HG03460 (cell line): ENCODE data around the gene MUC13.

ENCODE experiments used
- ATAC-seq: cut with Tn5 transposase; IDR thresholded peaks from one replicate; pipeline ENCODE4 v1.9.1; 2021; ENCODE audit not compliant: unreplicated experiment

MUC13 gene

DNA sequence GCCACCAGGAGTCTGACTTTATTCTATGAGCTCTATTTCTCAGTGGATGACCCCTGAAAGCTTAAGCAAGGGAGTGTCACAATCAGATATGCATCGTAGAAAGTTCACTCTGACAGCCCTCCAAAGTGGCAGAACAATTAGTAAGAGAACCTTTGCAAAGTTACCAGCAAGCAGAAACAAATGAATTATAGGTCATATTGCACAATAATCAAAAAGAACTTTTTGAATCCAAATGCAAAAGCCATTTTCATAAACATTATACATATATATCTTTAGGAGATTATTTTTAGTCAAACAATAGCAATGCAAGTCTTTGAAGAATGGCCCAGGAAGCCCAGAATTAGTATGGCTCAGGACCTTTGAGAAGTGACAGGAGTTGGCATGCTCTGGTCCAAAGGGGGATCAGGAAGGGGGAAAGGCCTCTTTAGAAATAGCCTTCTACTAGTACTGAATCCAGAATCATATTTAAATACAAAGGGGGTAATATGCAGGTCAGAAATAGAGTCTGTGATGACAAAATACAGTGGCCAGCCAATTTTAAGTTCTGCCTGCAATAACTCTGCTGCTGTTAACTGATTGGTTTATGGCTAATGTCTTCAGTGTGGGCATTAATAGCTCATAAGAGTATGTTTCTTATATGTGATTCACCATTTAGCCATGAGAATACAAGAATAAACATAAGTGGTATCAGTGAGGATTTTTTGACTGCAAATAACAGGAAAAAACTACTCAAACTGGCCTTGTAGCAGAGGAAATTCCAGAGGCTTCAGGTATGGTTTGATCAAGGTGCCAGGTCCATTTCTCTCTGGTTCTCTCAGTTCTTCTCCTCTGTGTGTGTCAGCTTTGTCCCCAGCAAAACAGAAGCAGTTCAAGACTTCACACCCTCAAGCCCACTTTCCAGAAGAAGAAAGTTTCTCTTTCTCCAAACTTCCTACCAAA is 30.4 kb downstream of the MUC13 start:
- ATAC-seq: no peak

DNA sequence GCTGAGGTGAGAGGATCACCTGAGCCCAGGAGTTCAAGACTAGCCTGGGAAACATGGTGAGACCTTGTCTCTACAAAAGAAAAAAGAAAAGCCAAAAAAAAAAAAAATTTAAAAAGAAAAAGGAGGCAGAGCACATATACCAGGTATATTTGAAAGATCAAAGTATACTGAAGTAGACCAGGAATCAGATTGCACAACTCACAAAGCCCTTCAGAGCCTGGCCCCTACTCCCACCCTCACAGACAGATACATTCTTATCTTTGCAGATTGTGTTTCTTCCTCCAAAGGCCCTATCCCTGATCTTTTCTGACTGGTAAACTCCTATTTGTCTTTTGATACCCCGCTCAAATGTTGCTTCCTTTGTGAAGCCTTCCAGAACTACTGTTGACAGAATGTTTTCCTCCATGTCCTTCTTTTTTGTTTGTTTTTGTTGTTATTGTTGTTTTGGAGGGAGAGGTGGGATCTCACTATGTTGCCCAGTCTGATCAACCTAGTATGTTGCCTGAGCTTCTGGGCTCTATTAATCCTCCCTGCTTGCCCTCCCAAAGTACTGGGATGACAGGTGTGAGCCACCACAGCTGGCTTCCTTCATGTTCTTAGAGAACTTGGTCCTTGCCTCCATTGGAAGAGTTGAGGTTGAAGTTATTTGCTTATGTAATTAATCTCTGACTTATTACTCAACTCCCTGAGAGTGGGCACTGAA is 37.6 kb downstream of the MUC13 start:
- ATAC-seq: no peak

DNA sequence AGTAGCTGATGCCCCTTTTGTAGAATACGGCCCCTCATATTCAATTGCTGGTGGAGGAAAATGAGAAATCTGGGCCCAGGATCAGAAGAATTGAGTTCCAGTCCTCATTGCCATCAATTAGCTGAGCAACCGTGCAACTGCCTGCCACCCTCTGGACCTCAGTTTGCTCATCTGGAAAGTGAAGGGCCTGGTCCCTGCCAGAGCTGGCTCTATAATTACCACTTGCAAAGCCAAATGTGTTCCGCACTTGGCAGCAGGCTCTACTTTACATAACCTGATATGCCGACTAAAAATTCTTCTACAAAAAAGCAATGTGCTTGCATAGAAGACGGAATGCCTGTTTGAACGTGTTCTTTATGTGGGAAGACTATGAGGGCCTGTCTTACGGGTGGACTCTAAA is 38.8 kb downstream of the MUC13 start:
- ATAC-seq: no peak

DNA sequence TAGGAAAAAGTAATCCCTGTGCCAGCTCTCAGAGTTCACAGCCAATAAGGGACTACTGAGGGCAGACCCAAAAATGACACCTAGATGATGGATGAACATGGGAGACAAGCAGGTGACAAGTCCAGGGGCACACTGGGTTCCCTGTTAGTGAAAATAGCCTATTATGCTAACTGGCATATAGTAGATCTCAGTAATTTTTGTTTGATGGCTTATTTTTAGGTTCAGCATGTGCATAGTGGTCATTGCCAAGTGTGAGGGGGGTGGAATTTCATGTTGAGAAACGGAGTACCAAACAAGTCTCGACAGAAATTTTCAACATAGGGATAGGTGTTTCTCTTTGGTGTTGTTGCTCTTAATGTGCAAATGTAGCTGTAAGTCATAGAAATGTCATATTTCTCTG is 41.0 kb downstream of the MUC13 start:
- no peak for ATAC-seq

DNA sequence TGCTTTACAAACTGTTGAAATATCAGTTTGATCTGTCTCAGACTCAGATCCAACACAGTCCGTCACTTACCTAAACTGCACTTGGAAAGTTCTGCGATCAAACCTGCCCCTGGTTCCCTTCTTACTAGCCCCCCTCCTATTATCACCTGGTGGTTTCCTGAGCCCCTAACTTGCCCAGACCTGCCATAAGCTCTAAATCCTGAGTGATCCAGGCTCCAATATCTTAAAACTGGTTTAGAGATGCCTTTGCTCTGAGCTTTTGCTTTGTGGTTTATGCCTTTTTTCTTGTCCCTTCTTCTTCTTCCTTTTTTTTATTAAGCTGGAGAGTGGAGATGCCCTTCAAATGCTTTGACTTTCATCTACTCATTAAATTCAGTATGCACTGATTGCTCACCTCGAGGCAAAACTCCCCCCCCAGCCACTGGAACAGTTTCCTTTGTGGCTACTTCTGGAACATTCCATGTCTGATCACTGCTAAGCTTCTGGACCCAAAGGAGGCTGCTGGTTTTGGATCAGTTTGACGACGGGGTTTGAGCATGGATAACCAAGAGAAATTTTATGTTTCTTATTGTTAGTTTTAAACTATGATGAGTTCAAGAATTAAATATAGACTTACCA is 43.9 kb downstream of the MUC13 start:
- ATAC-seq: no peak

DNA sequence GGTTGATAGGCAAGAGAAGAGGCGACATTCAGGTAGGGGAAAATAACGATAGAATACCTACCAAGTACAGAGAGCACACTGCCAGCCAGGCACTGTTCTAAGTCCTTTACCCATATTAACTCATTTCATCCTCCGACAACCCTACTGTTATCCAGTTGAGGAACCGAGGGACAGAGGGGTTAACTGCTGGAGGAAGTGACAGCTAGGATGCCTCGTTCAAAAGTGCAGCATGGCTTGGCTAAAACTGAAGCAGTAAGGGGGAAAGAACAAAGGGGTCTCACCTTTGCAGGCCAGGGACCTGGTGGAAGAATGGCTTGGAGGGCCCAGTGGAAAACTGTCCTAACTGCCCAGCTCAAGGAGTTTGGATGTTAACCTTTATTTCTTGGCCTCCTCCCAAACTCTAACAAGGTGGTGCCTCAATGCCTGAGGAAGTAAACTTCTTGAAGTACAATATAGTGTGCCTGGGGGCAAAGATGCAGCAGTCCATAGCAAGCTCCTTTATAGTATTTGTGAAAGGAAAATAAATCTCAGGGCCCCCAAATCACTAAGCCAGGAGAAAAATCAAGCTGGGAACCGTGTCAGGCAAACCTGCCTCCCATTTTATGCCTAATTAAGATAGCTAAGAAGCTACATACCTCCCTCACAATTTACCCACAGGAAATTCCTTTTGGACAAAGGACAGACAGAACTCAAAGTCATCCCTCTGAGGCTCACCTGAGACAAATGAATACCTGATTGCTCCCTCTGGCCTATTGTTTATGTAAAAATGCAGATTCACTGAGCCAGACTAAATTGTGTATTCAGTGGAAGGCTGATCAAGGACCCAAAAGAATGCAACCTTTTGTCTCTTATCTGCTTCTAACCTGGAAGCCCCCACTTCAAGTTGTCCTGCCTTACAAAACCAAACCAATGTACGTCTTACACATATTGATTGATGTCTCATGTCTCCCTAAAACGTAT is 45.8 kb downstream of the MUC13 start:
- no peak for ATAC-seq

DNA sequence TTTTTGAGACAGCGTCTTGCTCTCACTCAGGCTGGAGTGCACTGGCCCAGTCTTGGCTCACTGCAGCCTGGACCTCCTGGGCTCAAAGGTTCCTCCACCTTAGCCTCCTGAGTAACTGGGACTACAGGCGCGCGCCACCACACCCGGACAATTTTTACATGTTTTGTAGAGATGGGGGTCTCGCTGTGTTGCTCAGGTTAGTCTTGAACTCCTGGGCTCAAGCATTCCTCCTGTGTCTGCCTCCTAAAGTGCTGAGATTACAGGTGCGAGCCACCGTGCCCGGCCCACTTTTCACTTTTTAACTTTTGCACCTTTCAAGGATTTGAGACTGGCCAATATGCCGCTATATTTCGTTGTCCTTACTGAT is 46.6 kb downstream of the MUC13 start:
- ATAC-seq: no peak

DNA sequence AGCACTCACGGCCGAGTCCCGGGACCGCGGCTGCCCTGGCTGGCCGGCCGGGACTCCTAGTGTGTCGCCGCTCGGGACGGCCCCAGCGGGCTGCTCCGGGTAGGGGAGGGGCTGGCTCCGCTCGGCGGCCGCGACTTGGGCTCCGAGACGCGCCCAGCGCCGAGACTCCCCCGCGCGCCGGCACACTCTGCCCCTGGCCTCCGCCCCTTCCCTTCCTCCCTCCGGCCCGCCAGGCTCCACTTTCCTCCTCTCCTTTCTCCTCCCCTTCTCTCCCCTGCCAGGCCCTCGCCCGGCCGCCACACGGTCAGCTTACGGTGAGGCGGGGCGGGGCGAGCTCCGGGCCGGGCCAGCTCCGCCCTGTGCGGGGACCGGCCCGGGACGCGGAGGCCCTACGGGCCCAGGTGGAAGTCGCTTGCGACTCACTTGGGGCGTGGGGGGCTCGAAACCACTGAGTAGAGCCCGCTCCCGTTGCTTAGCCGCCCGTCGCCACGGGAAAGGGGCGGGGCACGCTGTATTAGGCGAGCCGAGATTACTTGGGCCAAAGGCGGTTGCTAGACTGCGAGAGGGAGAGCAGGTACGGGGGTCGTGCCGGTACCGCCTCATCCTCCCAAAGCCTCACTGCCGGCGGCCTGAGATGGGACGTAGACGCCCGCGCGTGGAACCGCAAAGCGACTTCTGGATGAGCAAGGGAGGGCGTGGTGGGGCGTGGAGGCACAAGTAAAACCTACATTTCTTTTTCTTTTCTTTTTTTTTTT is 47.2 kb downstream of the MUC13 start, which contains the start of gene ITGB5:
Gene ITGB5, minus strand, starts transcription at position 189 of the 755 bp plus-strand sequence. CDS start 365 bp downstream, outside the sequence.
- ATAC-seq: peak; percentile 51

DNA sequence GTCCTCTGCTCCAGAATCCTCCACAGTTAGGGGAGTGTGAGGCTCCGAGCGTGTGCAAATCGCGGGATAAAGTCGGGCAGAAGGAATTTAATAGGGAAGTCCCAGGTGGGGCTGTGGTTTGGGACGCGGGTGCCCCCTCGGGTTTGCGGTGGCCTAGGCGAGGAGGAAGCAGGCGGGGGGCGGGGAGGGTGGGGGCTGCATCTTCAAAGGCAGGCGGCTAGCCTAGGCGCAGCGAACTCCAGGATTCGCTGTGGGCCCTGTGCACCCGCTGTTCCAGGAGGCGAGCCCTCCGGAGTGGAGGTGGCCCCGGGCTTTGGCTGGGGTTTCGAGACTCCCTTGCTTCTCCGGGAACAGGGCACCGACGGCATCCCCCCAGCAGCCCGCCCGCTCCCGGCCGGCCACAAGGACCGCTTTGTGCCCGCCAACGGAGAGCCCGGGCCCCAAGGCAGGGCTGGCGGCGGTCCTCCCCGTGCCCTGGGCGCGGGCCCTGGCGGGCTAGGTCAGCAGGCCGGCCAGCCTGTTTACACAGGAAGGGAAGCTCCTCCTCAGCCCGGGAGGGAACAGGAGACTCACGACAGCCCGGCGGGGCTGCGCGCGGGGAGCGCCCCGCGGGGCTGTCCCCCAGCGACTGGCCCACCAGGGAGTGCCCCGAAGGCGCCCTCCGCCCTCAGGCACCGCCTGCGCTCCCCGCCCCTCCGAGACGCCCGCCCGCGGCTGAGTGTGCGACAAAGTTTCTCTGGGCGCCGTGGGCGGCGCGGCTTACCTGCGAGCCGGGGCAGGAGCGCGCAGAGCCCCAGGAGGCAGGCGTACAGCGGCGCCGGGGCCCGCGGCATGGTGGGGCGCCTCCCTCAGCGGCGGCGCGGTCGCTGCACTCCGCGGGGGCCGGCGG is 48.1 kb downstream of the MUC13 start:
- peak; percentile 36 for ATAC-seq

DNA sequence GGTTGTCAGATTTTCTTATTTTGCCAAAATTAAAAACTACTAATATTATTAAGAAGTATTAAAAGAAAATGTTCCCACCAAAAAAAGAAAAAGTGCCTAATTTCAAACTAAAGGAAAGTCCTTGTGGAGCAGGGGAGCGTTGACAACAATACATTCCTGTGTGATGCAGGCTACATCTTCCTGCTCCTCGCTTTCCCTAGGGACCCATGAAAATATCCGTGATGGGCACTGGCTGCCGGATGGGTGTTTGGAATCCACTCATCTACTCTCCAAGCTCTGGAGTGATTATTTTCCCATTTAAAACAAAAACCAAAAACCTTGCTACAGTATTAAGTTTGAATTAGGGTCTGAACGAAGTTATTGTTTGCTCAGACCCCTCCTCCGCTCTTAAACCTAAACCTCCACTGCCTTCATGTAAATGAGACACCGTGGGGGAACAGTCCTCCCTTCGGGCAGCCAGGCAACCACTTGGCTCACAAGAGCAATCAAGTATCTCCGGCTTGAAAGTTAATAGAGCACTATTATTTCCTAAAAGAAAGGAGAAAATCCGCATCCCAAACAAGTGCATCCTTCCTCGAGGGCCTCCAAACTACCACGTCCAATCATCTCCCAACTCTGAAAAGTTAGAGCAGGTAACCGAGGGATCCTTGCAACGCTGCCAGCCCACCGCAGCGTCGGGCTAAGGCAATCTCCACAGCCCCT is 48.9 kb downstream of the MUC13 start:
- ATAC-seq: no peak

DNA sequence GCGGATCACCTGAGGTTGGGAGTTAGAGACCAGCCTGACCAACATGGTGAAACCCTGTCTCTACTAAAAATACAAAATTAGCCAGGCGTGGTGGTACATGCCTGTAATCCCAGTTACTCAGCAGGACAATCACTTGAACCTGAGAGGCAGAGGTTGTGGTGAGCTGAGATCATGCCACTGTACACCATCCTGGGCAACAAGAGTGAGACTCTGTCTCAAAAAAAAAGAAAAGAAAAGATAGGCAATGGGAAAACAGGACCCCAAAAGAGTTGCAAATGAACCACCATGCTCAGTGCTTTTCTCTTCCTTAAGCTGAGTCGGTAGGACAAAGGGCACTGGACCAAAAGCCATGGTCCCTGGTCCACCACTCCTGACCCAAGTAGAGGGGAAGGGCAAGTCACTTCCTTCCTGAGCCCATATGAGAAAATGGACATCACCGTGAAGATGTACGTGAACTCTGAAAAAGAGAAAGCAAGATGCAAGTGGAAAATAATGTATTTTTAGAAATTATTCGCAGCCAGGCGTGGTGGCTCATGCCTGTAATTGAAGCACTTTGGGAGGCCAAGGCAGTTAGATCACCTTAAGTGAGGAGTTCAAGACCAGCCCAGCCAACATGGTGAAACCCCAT is 50.0 kb downstream of the MUC13 start:
- no peak for ATAC-seq

DNA sequence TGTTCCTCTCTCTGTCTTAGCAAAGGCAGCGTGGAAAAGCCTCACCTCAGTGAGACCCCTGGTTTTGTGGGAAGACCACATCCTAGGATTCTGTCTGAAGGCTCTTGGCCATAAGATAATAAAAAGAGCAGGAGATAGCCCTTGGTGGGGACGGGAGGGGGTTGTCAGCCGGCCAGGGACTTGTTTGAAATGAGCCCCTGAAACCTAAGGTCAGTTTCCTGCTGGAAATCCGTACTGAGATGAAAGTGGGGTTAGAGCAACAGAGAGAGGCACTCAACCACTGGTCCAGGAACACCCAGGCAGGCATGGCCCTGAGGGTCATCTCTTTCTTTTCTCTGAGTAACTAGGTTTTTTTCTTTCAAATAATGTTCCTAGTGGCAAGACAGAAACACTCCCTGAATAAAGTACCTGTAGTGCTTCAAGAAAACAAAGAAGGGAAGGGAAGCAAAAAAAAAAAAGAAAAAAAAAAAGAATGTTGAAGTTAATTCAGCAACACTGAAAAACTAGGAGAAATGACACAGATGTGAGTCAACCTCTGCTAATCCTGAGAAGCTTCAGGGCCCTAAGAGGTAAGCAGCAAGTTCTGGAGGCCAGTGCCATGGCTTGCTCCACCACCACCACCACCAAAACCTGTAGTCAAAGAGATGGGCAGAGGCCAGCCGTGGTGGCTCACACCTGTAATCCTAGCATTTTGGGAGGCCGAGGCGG is 50.6 kb downstream of the MUC13 start:
- no peak for ATAC-seq

DNA sequence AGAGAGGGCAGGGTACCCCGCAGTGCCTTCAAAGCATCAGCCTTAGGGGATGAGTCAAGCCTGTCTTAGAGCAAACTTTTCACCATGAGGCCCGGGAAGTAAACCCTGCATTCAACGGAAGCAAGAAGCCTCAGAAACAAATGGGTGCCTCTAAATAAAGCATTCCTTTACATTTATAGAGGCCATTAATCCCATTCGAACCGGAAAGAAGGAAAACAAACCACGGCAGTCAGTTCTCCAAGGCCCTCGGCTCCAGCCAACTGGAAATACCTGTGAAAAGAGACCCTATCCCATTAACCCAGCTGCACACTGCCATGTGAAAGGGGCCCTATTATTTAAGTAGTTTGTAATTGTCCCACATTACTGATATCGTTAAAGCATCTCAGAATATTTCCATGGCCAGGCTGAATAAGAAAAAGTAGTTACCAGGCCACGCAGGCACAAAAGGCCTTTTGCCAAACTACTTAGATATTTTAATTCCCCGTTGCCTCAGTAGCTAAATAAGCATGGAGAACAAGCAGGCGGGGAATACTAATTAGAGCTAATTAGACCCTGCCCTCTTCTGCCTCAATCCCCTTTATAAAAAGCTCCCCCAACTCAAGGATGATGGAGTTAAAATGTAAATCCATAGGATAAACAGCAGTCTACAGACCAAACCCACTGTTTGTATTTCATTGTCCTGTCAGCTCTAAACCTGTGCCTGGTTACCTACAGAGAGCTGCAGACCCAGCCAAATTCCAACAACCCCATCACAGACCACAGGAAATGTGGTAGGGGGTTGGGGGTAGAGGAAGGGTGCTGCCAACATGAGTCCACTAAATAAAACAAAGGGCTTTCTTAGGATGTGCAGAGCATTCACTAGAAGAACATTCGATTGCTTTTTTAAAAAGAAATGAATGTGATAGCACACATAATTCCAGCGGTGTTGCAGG is 51.5 kb downstream of the MUC13 start:
- ATAC-seq: no peak

DNA sequence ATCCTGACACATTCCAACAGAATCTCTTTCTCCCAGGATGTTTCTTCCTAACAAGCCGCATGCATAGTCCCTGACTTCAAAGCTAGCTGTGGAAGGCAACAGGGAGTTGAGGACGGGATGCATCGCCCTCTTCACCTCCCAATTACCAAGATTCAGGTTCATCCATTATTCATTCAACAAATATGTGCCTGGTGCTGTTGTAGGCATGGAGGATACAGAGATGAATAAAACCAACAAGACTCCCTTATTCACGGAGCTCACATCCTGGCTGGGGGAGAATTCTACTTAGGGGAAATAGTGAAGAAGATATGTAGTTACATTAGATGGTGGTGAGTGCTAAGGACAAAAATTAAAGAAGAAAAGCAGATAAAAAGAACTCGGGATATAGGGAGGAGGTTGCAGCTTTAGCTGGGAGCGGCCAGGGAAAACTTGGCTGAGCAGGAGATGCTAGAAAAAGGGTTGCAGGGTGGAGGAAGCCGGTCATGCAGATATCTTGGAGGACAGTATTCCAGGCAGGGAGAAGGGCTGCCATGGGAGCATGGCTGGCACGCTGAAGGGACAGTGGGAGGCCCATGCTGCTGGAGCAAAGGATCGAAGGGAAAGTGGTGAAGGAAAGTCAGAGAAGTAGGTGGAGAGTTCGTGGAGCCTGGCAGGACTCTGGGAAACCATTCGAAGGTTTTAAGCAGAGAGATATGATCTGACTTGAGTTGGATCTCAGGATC is 52.4 kb downstream of the MUC13 start:
- ATAC-seq: no peak

DNA sequence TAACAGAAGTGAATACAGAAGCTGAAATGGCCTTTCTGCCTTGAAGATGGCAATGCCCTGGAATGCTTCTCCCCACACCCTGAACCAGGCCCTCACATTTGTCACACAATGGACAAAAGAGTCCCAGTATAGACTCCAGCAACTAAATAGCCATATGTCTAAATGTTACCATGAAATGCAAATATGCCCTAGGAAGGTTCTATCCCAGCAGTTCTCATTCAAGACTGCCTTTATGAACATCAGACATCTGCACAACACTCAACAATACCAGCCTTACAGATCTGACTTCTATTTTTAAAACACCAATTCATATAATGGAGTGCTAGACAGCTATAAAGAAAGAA is 55.2 kb downstream of the MUC13 start:
- ATAC-seq: no peak
